Vagina (tissue), 2 donors: ENCODE results near the gene CATSPERB. TPM values are rescaled to one million over a fixed set of nuclear protein-coding genes. Genes with fewer than 3 reads are reported as not detected.

Source experiments
- DNase-seq, 2 donors: peaks; one replicate each; pipeline ENCODE4 v3.0.0-alpha.2; 2017; ENCODE audit errors: extremely low spot score in 2 of 2
- H3K27ac ChIP-seq: fragments of 200-600 bp; sonication (generic); one replicate; pipeline ENCODE4 v1.5.1; 2019
- H3K27me3 ChIP-seq: fragments of 200-600 bp; sonication (generic); one replicate; pipeline ENCODE4 v1.5.1; 2019
- H3K36me3 ChIP-seq, 2 donors: fragments of 200-600 bp; sonication (generic); one replicate each; pipeline ENCODE4 v1.5.1; 2017 to 2019
- H3K4me1 ChIP-seq: fragments of 200-600 bp; sonication (generic); one replicate; pipeline ENCODE4 v1.5.1; 2019
- H3K4me3 ChIP-seq, 2 donors: fragments of 200-600 bp; sonication (generic); 1 replicate in 1 of 2; 2 replicates in 1 of 2; pipeline ENCODE4 v1.5.1; 2016 to 2019
- H3K9me3 ChIP-seq: fragments of 200-600 bp; sonication (generic); one replicate; pipeline ENCODE4 v1.5.1; 2019
- POLR2A ChIP-seq, 2 donors: fragments of 450-650 bp; IDR thresholded peaks; one replicate each; pipeline ENCODE4 v1.6.1; 2017; ENCODE audit warnings: antibody characterized with exemption in 2 of 2, mild to moderate bottlenecking in 2 of 2, moderate library complexity in 2 of 2
- POLR2AphosphoS5 ChIP-seq, 2 donors: sonication (generic); formaldehyde crosslinking; IDR thresholded peaks; one replicate each; pipeline ENCODE4 v1.9.0; 2017; ENCODE audit warnings: antibody characterized with exemption in 2 of 2, mild to moderate bottlenecking in 2 of 2, low read depth in 1 of 2; ENCODE audit not compliant: insufficient read depth in 1 of 2
- intact Hi-C: fragments of 100-400 bp; cut with DNase I; formaldehyde crosslinking; loops from one replicate; pipeline ENCODE4 v1.15.1; 2023
- total RNA-seq: library from RNA; depleted of rRNA; stranded (reverse); fragments of >200 nt; gene quantifications from one replicate; pipeline ENCODE4 v1.2.3, GENCODE V29; 2016
- TF ChIP-seq, protein P1 (sequence below), 3 experiments: fragments of 450-650 bp in 2 of 3; fragments of 200-600 bp in 1 of 3; sonication (generic) in 1 of 3; IDR thresholded peaks; one replicate each; pipeline ENCODE4 v1.5.1; 2017 to 2019; ENCODE audit warnings: antibody characterized with exemption in 3 of 3, mild to moderate bottlenecking in 2 of 3, moderate library complexity in 2 of 3

Gene CATSPERB
- total RNA-seq, 1 donor from 2014 or later: 5.2 TPM

GRCh38 chr14:91580876-91581577, 150.9 kb downstream of the CATSPERB start:
- DNase-seq: no peak
- intact Hi-C loops: no loop called here
- H3K9me3 ChIP-seq: no peaks in the 10 kb centered on the region
- no peaks in the 10 kb centered on the region for H3K4me1 ChIP-seq
- TF ChIP-seq POLR2A (IDR thresholded peaks at IDR 0.05) (no peak), POLR2AphosphoS5 (IDR thresholded peaks at IDR 0.05; ENCODE audit: insufficient read depth in 1 of 2, low read depth in 1 of 2) (no peak)
- TF ChIP-seq, protein P1, sequence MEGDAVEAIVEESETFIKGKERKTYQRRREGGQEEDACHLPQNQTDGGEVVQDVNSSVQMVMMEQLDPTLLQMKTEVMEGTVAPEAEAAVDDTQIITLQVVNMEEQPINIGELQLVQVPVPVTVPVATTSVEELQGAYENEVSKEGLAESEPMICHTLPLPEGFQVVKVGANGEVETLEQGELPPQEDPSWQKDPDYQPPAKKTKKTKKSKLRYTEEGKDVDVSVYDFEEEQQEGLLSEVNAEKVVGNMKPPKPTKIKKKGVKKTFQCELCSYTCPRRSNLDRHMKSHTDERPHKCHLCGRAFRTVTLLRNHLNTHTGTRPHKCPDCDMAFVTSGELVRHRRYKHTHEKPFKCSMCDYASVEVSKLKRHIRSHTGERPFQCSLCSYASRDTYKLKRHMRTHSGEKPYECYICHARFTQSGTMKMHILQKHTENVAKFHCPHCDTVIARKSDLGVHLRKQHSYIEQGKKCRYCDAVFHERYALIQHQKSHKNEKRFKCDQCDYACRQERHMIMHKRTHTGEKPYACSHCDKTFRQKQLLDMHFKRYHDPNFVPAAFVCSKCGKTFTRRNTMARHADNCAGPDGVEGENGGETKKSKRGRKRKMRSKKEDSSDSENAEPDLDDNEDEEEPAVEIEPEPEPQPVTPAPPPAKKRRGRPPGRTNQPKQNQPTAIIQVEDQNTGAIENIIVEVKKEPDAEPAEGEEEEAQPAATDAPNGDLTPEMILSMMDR (IDR thresholded peaks at IDR 0.05): no peak
- H3K36me3 ChIP-seq: no peaks in the 10 kb centered on the region
- H3K4me3 ChIP-seq: no peak overlapping the region
- no peak overlapping the region for H3K27ac ChIP-seq
- H3K27me3 ChIP-seq: no peaks in the 10 kb centered on the region

GRCh38 chr14:91577632-91578233, 154.2 kb downstream of the CATSPERB start:
- DNase-seq: no peak
- Histone ChIP-seq H3K4me1 (peaks cover 10% of the 10 kb centered on the region), H3K36me3 (no peaks in the 10 kb centered on the region), H3K27ac (no peak overlapping the region), H3K4me3 (no peak overlapping the region), H3K27me3 (no peaks in the 10 kb centered on the region), H3K9me3 (no peaks in the 10 kb centered on the region)
- intact Hi-C loops: no loop called here
- no peak for TF ChIP-seq POLR2AphosphoS5 (IDR thresholded peaks at IDR 0.05; ENCODE audit: insufficient read depth in 1 of 2, low read depth in 1 of 2)
- TF ChIP-seq, protein P1 (IDR thresholded peaks at IDR 0.05): no peak
- TF ChIP-seq POLR2A (IDR thresholded peaks at IDR 0.05): no peak

DNA sequence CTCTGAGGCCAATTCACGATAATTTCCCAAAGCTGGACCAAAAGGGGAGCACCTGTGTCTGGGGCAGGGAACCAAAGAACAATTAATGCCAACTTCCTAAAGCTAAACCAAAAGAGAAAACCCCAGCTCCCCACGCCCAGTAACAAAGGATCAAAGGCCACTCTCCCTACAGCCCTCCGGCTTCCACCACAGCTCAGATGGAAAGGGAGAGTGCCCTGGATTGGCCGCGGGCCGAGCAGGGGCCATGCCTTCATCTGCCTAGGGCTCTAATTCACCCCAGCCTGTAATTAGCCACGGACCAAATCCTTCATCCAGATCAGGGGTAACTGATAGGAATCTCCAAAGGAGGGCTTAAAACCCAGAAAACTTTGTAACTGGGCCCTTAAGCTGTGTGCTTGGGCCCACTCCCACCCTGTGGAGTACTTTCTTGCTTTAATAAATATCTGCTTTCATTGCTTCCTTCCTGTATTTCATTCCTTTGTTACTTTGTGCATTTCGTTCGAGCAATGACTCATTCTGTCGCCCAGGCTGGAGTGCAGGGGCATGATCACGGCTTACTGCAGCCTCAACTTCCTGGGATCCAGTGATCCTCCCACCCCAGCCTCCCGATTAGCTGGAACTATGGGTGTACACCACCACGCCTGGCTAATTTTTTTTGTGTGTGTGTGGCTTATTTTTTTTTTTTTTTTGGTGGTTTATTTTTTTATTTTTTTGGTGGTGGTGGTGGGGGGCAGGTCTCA, 156.2 kb downstream of the CATSPERB start:
- Histone ChIP-seq H3K27me3 (no peaks in the 10 kb centered on the region), H3K4me3 (no peak overlapping the region), H3K4me1 (peaks cover 10% of the 10 kb centered on the region), H3K36me3 (no peaks in the 10 kb centered on the region), H3K9me3 (no peaks in the 10 kb centered on the region), H3K27ac (no peak overlapping the region)
- intact Hi-C loops: no loop called here
- TF ChIP-seq POLR2A (IDR thresholded peaks at IDR 0.05): no peak
- no peak for TF ChIP-seq POLR2AphosphoS5 (IDR thresholded peaks at IDR 0.05; ENCODE audit: insufficient read depth in 1 of 2, low read depth in 1 of 2)
- TF ChIP-seq, protein P1 (IDR thresholded peaks at IDR 0.05): no peak
- no peak for DNase-seq

DNA sequence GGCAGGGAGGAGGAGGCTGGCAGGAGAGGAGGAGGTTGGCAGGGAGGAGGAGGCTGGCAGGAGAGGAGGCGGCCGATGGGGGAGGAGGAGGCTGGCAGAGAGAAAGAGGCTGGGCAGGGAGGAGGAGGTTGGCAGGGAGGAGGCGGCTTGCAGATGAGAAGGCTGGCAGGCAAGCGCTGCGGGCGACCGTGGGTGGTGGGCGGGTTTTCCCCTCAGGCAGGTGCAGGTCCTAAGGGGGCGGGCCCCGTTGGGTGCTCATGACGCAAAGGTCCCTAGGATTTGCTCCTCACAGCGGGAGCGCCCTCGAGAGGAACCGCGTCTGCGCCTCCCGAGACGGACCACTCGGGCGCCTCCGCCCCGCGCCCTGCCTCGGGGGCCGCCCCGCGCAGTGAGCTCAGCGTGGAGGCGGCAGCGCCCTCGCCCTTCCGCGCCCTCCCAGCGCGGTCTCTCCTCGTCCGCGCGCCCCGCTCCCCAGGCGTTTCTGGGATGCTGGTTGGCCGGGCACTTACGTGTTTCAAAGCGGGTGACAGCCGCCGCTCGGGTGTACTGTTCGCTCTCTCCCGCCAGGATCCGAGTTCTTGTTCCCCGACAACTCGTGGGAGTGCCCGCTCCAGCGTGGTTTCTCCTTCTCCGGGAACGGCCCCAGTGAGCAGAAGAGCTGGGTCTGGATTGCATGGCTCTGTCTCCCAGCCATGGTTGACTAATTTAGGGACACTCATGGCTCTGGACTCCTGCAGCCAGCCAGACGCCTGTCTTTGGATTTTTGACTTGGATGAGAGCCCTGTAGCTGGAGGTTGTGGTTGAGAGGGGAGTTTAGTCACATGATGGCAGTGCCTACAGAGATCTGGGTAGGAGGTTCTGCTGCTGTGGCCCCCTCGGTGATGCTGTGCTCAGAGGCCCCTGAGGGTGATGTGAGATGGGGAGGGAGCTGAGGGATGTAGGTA, 157.7 kb downstream of the CATSPERB start:
- H3K4me1 ChIP-seq: peaks cover 10% of the 10 kb centered on the region
- intact Hi-C loops: no loop called here
- H3K27ac ChIP-seq: no peak overlapping the region
- no peaks in the 10 kb centered on the region for H3K27me3 ChIP-seq
- DNase-seq: no peak
- no peaks in the 10 kb centered on the region for H3K36me3 ChIP-seq
- TF ChIP-seq POLR2A (IDR thresholded peaks at IDR 0.05) (no peak), POLR2AphosphoS5 (IDR thresholded peaks at IDR 0.05; ENCODE audit: insufficient read depth in 1 of 2, low read depth in 1 of 2) (no peak)
- TF ChIP-seq, protein P1 (IDR thresholded peaks at IDR 0.05): no peak
- H3K4me3 ChIP-seq: peak overlapping the region; percentile 30 to 41
- no peaks in the 10 kb centered on the region for H3K9me3 ChIP-seq
